B cell (primary cell): ENCODE data around the gene MC1R. TPM values are rescaled to one million over a fixed set of nuclear protein-coding genes. Genes with fewer than 3 reads are reported as not detected.

ENCODE experiments used
- ATAC-seq: fragments of 200-7000 bp; cut with Tn5 transposase; one replicate; pipeline ENCODE4 v1.10.0; 2021; ENCODE audit warnings: low read depth, mild to moderate bottlenecking, moderate number of reproducible peaks, moderate library complexity
- CTCF ChIA-PET: fragments of 350-600 bp; sonication (Branson Sonifier 250); formaldehyde crosslinking; loops from one replicate; lab custom pipeline; 2021; ENCODE audit warnings: antibody characterized with exemption, inconsistent platforms; lab: Charles Lee
- POLR2A ChIA-PET: fragments of 350-600 bp; sonication (Branson Sonifier 250); formaldehyde crosslinking; loops from one replicate; lab custom pipeline; 2021; ENCODE audit warnings: antibody characterized with exemption; lab: Charles Lee
- DNase-seq: peaks from one replicate; pipeline ENCODE4 v3.0.0; 2013
- H2AFZ ChIP-seq: 2 replicates; pipeline ENCODE4 v1.6.1; 2012; ENCODE audit warnings: mild to moderate bottlenecking, low read depth, low read length; ENCODE audit not compliant: insufficient read depth, poor library complexity, severe bottlenecking
- H3K27ac ChIP-seq, 2 donors: 1 replicate in 1 of 2; 2 replicates in 1 of 2; pipeline ENCODE4 v1.5.1; 2012 to 2013; ENCODE audit warnings: low read length in 2 of 2, mild to moderate bottlenecking in 2 of 2, moderate library complexity in 1 of 2
- H3K27me3 ChIP-seq, 4 experiments: fragments of 200-600 bp in 1 of 4; sonication (generic) in 1 of 4; replicated peaks in 1 of 4; 1 replicate in 2 of 4; 2 replicates in 2 of 4; pipeline versions ENCODE4 v1.6.1 to v1.7.0; 2013 to 2016; ENCODE audit warnings: low read length in 3 of 4, mild to moderate bottlenecking in 2 of 4, mixed read lengths in 1 of 4, moderate library complexity in 1 of 4; ENCODE audit not compliant: insufficient read depth in 4 of 4, control insufficient read depth in 3 of 4; ENCODE audit errors: control extremely low read depth in 1 of 4
- H3K36me3 ChIP-seq, 2 experiments: replicated peaks in 1 of 2; 1 replicate in 1 of 2; 2 replicates in 1 of 2; pipeline versions ENCODE4 v1.6.1 to v1.7.1; 2013; ENCODE audit warnings: low read length in 1 of 2; ENCODE audit not compliant: insufficient read depth in 2 of 2, control insufficient read depth in 1 of 2; ENCODE audit errors: control extremely low read depth in 1 of 2, extremely low read depth in 1 of 2
- H3K4me1 ChIP-seq, 2 donors: fragments of 200-600 bp in 1 of 2; sonication (generic) in 1 of 2; 1 replicate in 1 of 2; 2 replicates in 1 of 2; pipeline versions ENCODE4 v1.5.1 to v1.6.1; 2013 to 2017; ENCODE audit warnings: low read length in 2 of 2; ENCODE audit not compliant: control insufficient read depth in 2 of 2, insufficient read depth in 2 of 2
- H3K4me2 ChIP-seq: replicated peaks from 2 replicates; pipeline ENCODE3; 2012; ENCODE audit warnings: mild to moderate bottlenecking, low read depth, low read length; ENCODE audit not compliant: poor library complexity, severe bottlenecking
- H3K4me3 ChIP-seq, 5 experiments: fragments of 200-600 bp in 1 of 5; sonication (generic) in 1 of 5; 1 replicate in 3 of 5; 2 replicates in 2 of 5; pipeline versions ENCODE4 v1.5.1 to v1.7.0; 2011 to 2016; ENCODE audit warnings: low read length in 4 of 5, mild to moderate bottlenecking in 4 of 5, low read depth in 2 of 5, control low read depth in 1 of 5, moderate library complexity in 1 of 5; ENCODE audit not compliant: insufficient read depth in 1 of 5; ENCODE audit errors: control extremely low read depth in 1 of 5, extremely low read depth in 1 of 5
- H3K79me2 ChIP-seq: fragments of 200-600 bp; sonication (generic); one replicate; pipeline ENCODE4 v1.6.0; 2016; ENCODE audit warnings: low read length; ENCODE audit not compliant: control insufficient read depth, insufficient read depth
- H3K9ac ChIP-seq: fragments of 200-600 bp; sonication (generic); 2 replicates; pipeline ENCODE4 v1.6.1; 2017; ENCODE audit warnings: mild to moderate bottlenecking, low read length, moderate library complexity
- H3K9me3 ChIP-seq, 3 donors: one replicate each; pipeline versions ENCODE4 v1.6.1 to v1.7.1; 2013; ENCODE audit warnings: low read length in 2 of 3; ENCODE audit not compliant: control insufficient read depth in 2 of 3, insufficient read depth in 1 of 3; ENCODE audit errors: control extremely low read depth in 1 of 3
- H4K20me1 ChIP-seq: 2 replicates; pipeline ENCODE4 v1.6.0; 2012; ENCODE audit warnings: mild to moderate bottlenecking, low read length; ENCODE audit not compliant: insufficient read depth, control insufficient read depth, poor library complexity, severe bottlenecking
- H3K27ac Mint-ChIP-seq: one replicate; pipeline ENCODE4 v1.8.0; 2021; ENCODE audit warnings: mixed read lengths
- H3K27me3 Mint-ChIP-seq: one replicate; pipeline ENCODE4 v1.8.0; 2021; ENCODE audit warnings: mixed read lengths
- H3K4me1 Mint-ChIP-seq: one replicate; pipeline ENCODE4 v1.8.0; 2021; ENCODE audit warnings: mixed read lengths
- H3K4me3 Mint-ChIP-seq: one replicate; pipeline ENCODE4 v1.8.0; 2021; ENCODE audit warnings: mixed read lengths
- H3K9me3 Mint-ChIP-seq: one replicate; pipeline ENCODE4 v1.8.0; 2022; ENCODE audit warnings: mixed read lengths; ENCODE audit not compliant: insufficient read depth
- CTCF ChIP-seq: fragments of 200-600 bp; IDR thresholded peaks from one replicate; pipeline ENCODE4 v1.8.0; 2022; ENCODE audit warnings: antibody characterized with exemption, mild to moderate bottlenecking
- EZH2 ChIP-seq: IDR thresholded peaks from 2 replicates; pipeline ENCODE4 v1.6.1; 2012; ENCODE audit warnings: borderline replicate concordance, low read depth, mild to moderate bottlenecking, moderate library complexity, low read length; ENCODE audit not compliant: insufficient read depth, poor library complexity, severe bottlenecking
- WGBS: methylation state at CpG from one replicate; pipeline ENCODE4 v1.1.5; 2013; ENCODE audit warnings: missing lambda C conversion rate; ENCODE audit not compliant: insufficient coverage; 5-methylcytosine and 5-hydroxymethylcytosine counted together
- intact Hi-C: fragments of 100-400 bp; cut with micrococcal nuclease; formaldehyde crosslinking; loops from one replicate; pipeline ENCODE4 v1.10.0; 2022
- polyA plus RNA-seq: library from polyadenylated mRNA; depleted of rRNA; stranded (reverse); fragments of >200 nt; gene quantifications from 2 replicates; pipeline ENCODE4 v1.2.3, GENCODE V29; 2012
- total RNA-seq, 2 donors: library from RNA; stranded (reverse); fragments of 120-200 nt in 1 of 2; gene quantifications; 1 replicate in 1 of 2; 2 replicates in 1 of 2; pipeline versions ENCODE4 v1.2.3 to v1.2.4, GENCODE V29; 2013 to 2022

Gene MC1R
- total and polyA plus RNA-seq, 2 donors (not counting 1 experiment from before 2014, with no cell fraction given): 13.2 to 15.2 TPM

- Mint-ChIP-seq H3K4me1 (no peaks in the 10 kb centered on the region), H3K27ac (no peak overlapping the region), H3K27me3 (no peaks in the 10 kb centered on the region), H3K9me3 (no peaks in the 10 kb centered on the region), H3K4me3 (no peak overlapping the region)
- Histone ChIP-seq H3K4me3 (no peak overlapping the region), H3K4me2 (no peak overlapping the region), H4K20me1 (peaks cover 54% of the 10 kb centered on the region), H3K4me1 (no peaks in the 10 kb centered on the region), H3K9ac (no peak overlapping the region), H2AFZ (no peak overlapping the region), H3K79me2 (peaks cover 27% of the 10 kb centered on the region), H3K27me3 (no peaks in the 10 kb centered on the region), H3K27ac (no peak overlapping the region), H3K36me3 (peaks cover 3 to 73% of the 10 kb centered on the region in 2 experiments), H3K9me3 (no peaks in the 10 kb centered on the region)
- WGBS: 99% methylated on average over 8 of the region's 9 CpGs
- ChIA-PET CTCF (no interaction called here), POLR2A (no interaction called here)
- TF ChIP-seq CTCF (no peak), EZH2 (no peak)
- intact Hi-C loops: no loop called here
- DNase-seq: no peak
- ATAC-seq: no peak
Observed at GRCh38 chr16:89892635-89893034, 26.0 kb upstream of the MC1R start.

GRCh38 chr16:89893642-89894548 lies 24.8 kb upstream of the MC1R start:
- ATAC-seq (no peak), DNase-seq (peak; percentile 18)
- H3K4me1 ChIP-seq: no peaks in the 10 kb centered on the region
- H2AFZ ChIP-seq: no peak overlapping the region
- no peak for TF ChIP-seq EZH2
- TF ChIP-seq CTCF: no peak
- Mint-ChIP-seq H3K27me3 (no peaks in the 10 kb centered on the region), H3K4me3 (no peak overlapping the region), H3K9me3 (no peaks in the 10 kb centered on the region), H3K4me1 (no peaks in the 10 kb centered on the region), H3K27ac (no peak overlapping the region)
- H3K27ac ChIP-seq: no peak overlapping the region
- H3K9me3 ChIP-seq: no peaks in the 10 kb centered on the region
- POLR2A ChIA-PET: no interaction called here
- no peak overlapping the region for H3K9ac ChIP-seq
- WGBS: 98% methylated on average over 45 of the region's 45 CpGs
- no peak overlapping the region for H3K4me3 ChIP-seq
- no peaks in the 10 kb centered on the region for H3K27me3 ChIP-seq
- intact Hi-C loops: no loop called here
- peaks cover 3 to 83% of the 10 kb centered on the region in 2 experiments for H3K36me3 ChIP-seq
- peaks cover 27% of the 10 kb centered on the region for H3K79me2 ChIP-seq
- peaks cover 64% of the 10 kb centered on the region for H4K20me1 ChIP-seq
- CTCF ChIA-PET: no interaction called here
- no peak overlapping the region for H3K4me2 ChIP-seq
